ENCODE data around the gene PCCA.

DNA sequence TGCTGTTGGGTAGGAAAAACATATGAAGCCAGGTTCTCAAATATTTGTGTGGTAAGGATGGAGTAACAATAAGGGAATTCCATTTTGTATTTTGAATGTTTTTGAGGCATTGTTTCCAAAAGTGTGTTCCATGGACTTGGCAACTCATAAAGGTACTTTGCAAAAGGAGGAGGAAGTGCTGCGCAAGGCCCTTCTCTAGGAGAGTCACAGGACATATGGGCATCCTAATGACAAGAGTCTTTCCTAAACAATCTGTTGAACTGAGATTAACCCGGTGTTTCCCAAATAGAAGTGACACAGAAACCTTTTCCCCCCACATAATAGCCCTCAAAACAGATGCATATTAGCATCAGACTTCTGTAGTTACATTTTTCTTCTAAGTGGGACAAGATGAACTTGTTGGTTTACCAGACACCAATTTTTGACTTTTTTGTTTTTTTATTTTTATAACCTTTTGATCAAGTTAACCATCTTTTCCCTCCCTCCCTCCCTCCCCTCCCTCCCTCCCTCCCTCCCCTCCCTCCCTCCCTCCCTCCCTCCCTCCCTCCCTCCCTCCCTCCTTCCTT lies 209.3 kb downstream of the PCCA start:
- TF ChIP-seq ZFP30 (CRISPR knock-in tag; IDR thresholded peaks at IDR 0.05) (no peak), OSR1 (CRISPR knock-in tag; IDR thresholded peaks at IDR 0.05) (no peak), POU6F1 (CRISPR knock-in tag; IDR thresholded peaks at IDR 0.05; ENCODE audit: borderline replicate concordance, low read depth) (no peak), CSDC2 (CRISPR knock-in tag; IDR thresholded peaks at IDR 0.05) (no peak), ISL1 (CRISPR knock-in tag; IDR thresholded peaks at IDR 0.05) (no peak), ESRRG (CRISPR knock-in tag; IDR thresholded peaks at IDR 0.05) (no peak), SNAI2 (CRISPR knock-in tag; IDR thresholded peaks at IDR 0.05) (no peak), ZNF70 (CRISPR knock-in tag; IDR thresholded peaks at IDR 0.05) (no peak), BACH2 (CRISPR knock-in tag; IDR thresholded peaks at IDR 0.05; ENCODE audit: borderline replicate concordance) (no peak)
- TF ChIP-seq, protein P1, sequence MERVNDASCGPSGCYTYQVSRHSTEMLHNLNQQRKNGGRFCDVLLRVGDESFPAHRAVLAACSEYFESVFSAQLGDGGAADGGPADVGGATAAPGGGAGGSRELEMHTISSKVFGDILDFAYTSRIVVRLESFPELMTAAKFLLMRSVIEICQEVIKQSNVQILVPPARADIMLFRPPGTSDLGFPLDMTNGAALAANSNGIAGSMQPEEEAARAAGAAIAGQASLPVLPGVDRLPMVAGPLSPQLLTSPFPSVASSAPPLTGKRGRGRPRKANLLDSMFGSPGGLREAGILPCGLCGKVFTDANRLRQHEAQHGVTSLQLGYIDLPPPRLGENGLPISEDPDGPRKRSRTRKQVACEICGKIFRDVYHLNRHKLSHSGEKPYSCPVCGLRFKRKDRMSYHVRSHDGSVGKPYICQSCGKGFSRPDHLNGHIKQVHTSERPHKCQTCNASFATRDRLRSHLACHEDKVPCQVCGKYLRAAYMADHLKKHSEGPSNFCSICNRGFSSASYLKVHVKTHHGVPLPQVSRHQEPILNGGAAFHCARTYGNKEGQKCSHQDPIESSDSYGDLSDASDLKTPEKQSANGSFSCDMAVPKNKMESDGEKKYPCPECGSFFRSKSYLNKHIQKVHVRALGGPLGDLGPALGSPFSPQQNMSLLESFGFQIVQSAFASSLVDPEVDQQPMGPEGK (CRISPR knock-in tag; IDR thresholded peaks at IDR 0.05; ENCODE audit: borderline replicate concordance): no peak

Measured in SK-N-SH treated with all-trans-retinoic acid at 6 μM for 48 hours (cell line).